ENCODE results near the gene MBD6.
"Not testable (repeated sequence)": the region's sequence is repeated elsewhere in the genome, so short reads cannot be mapped to it uniquely, and the experiment has no call there.

The MBD6 gene

DNA sequence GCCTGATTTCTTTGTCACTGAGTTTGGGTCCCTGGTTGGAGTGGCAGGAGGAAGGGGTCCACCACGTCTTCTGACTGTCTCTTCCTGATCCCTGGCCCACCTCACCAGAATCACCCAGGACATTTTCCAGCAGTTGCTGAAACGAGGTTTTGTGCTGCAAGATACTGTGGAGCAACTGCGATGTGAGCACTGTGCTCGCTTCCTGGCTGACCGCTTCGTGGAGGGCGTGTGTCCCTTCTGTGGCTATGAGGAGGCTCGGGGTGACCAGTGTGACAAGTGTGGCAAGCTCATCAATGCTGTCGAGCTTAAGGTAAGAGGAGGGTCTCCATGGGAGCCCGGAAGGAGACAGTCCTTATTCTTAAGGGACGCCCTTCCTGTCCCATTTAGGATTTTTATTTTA, 22.4 kb upstream of the MBD6 start:
- Histone ChIP-seq H3K9ac (ENCODE audit: low read depth in 1 of 2, low read length in 2 of 2) (no peak overlapping the region), H3K4me1 (ENCODE audit: control insufficient read depth in 2 of 2, insufficient read depth in 2 of 2, low read length in 2 of 2) (no peaks in the 10 kb centered on the region), H3K27ac (ENCODE audit: low read depth in 2 of 2, low read length in 2 of 2) (no peak overlapping the region), H3K27me3 (ENCODE audit: control insufficient read depth in 2 of 2, insufficient read depth in 2 of 2, low read length in 2 of 2) (no peaks in the 10 kb centered on the region), H3K9me3 (ENCODE audit: control insufficient read depth in 2 of 2, low read length in 2 of 2) (no peaks in the 10 kb centered on the region), H3K4me3 (ENCODE audit: low read length in 2 of 2) (no peak overlapping the region), H3K36me3 (ENCODE audit: control insufficient read depth in 2 of 2, insufficient read depth in 2 of 2, low read length in 2 of 2) (peaks cover 45 to 51% of the 10 kb centered on the region in 2 donors)

GRCh38 chr12:57502311-57502969, 20.2 kb upstream of the MBD6 start:
- H3K27me3 ChIP-seq (ENCODE audit: control insufficient read depth in 2 of 2, insufficient read depth in 2 of 2, low read length in 2 of 2); H3K4me3 ChIP-seq (ENCODE audit: low read length in 2 of 2); H3K9me3 ChIP-seq (ENCODE audit: control insufficient read depth in 2 of 2, low read length in 2 of 2); H3K4me1 ChIP-seq (ENCODE audit: control insufficient read depth in 2 of 2, insufficient read depth in 2 of 2, low read length in 2 of 2); H3K9ac ChIP-seq (ENCODE audit: low read depth in 1 of 2, low read length in 2 of 2); H3K27ac ChIP-seq (ENCODE audit: low read depth in 2 of 2, low read length in 2 of 2): not testable (repeated sequence)
- peaks cover 41 to 61% of the 10 kb centered on the region in 2 donors for H3K36me3 ChIP-seq (ENCODE audit: control insufficient read depth in 2 of 2, insufficient read depth in 2 of 2, low read length in 2 of 2)

- peaks cover 20 to 43% of the 10 kb centered on the region in 2 donors for H3K36me3 ChIP-seq (ENCODE audit: control insufficient read depth in 2 of 2, insufficient read depth in 2 of 2, low read length in 2 of 2)
These were observed 16.1 kb upstream of the MBD6 start for GRCh38 chr12:57506541-57506940.

DNA sequence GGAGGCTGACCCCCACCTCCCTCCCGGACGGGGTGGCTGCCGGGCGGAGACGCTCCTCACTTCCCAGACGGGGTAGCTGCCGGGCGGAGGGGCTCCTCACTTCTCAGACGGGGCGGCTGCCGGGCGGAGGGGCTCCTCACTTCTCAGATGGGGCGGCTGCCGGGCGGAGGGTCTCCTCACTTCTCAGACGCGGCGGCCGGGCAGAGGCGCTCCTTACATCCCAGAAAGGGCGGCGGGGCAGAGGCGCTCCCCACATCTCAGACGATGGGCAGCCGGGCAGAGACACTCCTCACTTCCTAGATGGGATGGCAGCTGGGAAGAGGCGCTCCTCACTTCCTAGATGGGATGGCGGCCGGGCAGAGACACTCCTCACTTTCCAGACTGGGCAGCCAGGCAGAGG, 14.8 kb upstream of the MBD6 start:
- H3K36me3 ChIP-seq (ENCODE audit: control insufficient read depth in 2 of 2, insufficient read depth in 2 of 2, low read length in 2 of 2), result peaks cover 27 to 49% of the 10 kb centered on the region in 2 donors
- not testable (repeated sequence) for H3K4me1 ChIP-seq (ENCODE audit: control insufficient read depth in 2 of 2, insufficient read depth in 2 of 2, low read length in 2 of 2)

More at GRCh38 chr12:57506541-57506940, 16.1 kb upstream of the MBD6 start:
- H3K4me1 ChIP-seq (ENCODE audit: control insufficient read depth in 2 of 2, insufficient read depth in 2 of 2, low read length in 2 of 2); H3K9ac ChIP-seq (ENCODE audit: low read depth in 1 of 2, low read length in 2 of 2); H3K4me3 ChIP-seq (ENCODE audit: low read length in 2 of 2); H3K27me3 ChIP-seq (ENCODE audit: control insufficient read depth in 2 of 2, insufficient read depth in 2 of 2, low read length in 2 of 2); H3K27ac ChIP-seq (ENCODE audit: low read depth in 2 of 2, low read length in 2 of 2); H3K9me3 ChIP-seq (ENCODE audit: control insufficient read depth in 2 of 2, low read length in 2 of 2): not testable (repeated sequence)

GRCh38 chr12:57511161-57511560, 11.5 kb upstream of the MBD6 start:
- no peak overlapping the region for H3K4me3 ChIP-seq (ENCODE audit: low read length in 2 of 2)
- H3K9ac ChIP-seq (ENCODE audit: low read depth in 1 of 2, low read length in 2 of 2), result no peak overlapping the region
- H3K27ac ChIP-seq (ENCODE audit: low read depth in 2 of 2, low read length in 2 of 2), result no peak overlapping the region
- no peaks in the 10 kb centered on the region for H3K9me3 ChIP-seq (ENCODE audit: control insufficient read depth in 2 of 2, low read length in 2 of 2)
- no peaks in the 10 kb centered on the region for H3K27me3 ChIP-seq (ENCODE audit: control insufficient read depth in 2 of 2, insufficient read depth in 2 of 2, low read length in 2 of 2)
- peaks cover 40 to 55% of the 10 kb centered on the region in 2 donors for H3K36me3 ChIP-seq (ENCODE audit: control insufficient read depth in 2 of 2, insufficient read depth in 2 of 2, low read length in 2 of 2)
- H3K4me1 ChIP-seq (ENCODE audit: control insufficient read depth in 2 of 2, insufficient read depth in 2 of 2, low read length in 2 of 2), result no peaks in the 10 kb centered on the region

More for the DNA sequence above, 14.8 kb upstream of the MBD6 start:
- not testable (repeated sequence) for H3K27me3 ChIP-seq (ENCODE audit: control insufficient read depth in 2 of 2, insufficient read depth in 2 of 2, low read length in 2 of 2); H3K27ac ChIP-seq (ENCODE audit: low read depth in 2 of 2, low read length in 2 of 2); H3K4me3 ChIP-seq (ENCODE audit: low read length in 2 of 2); H3K9ac ChIP-seq (ENCODE audit: low read depth in 1 of 2, low read length in 2 of 2); H3K9me3 ChIP-seq (ENCODE audit: control insufficient read depth in 2 of 2, low read length in 2 of 2)

DNA sequence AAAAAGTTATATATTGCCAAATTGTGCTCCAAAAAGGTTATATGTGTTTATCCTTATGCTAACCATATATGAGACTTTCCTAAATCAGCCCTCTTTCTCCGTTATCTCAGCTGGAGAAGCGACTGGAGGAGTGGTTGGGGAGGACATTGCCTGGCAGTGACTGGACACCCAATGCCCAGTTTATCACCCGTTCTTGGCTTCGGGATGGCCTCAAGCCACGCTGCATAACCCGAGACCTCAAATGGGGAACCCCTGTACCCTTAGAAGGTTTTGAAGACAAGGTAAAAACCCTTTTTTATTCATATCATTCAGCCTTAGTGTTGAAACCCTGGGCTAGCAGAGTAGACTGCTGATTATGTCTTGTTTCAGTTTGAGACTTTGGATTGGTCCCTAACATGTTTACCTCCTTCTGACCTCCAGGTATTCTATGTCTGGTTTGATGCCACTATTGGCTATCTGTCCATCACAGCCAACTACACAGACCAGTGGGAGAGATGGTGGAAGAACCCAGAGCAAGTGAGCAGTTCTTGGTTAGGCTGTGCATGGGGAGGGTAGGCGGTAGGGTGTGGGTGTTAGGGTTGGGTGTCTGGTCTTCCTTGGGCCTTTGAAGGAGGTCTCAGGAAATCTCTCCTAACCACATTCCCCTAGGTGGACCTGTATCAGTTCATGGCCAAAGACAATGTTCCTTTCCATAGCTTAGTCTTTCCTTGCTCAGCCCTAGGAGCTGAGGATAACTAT, 10.9 kb upstream of the MBD6 start:
- peaks cover 45 to 56% of the 10 kb centered on the region in 2 donors for H3K36me3 ChIP-seq (ENCODE audit: control insufficient read depth in 2 of 2, insufficient read depth in 2 of 2, low read length in 2 of 2)
- H3K4me3 ChIP-seq (ENCODE audit: low read length in 2 of 2), result no peak overlapping the region
- no peak overlapping the region for H3K9ac ChIP-seq (ENCODE audit: low read depth in 1 of 2, low read length in 2 of 2)
- no peaks in the 10 kb centered on the region for H3K27me3 ChIP-seq (ENCODE audit: control insufficient read depth in 2 of 2, insufficient read depth in 2 of 2, low read length in 2 of 2)
- no peaks in the 10 kb centered on the region for H3K4me1 ChIP-seq (ENCODE audit: control insufficient read depth in 2 of 2, insufficient read depth in 2 of 2, low read length in 2 of 2)
- no peaks in the 10 kb centered on the region for H3K9me3 ChIP-seq (ENCODE audit: control insufficient read depth in 2 of 2, low read length in 2 of 2)
- no peak overlapping the region for H3K27ac ChIP-seq (ENCODE audit: low read depth in 2 of 2, low read length in 2 of 2)

- Histone ChIP-seq H3K4me3 (ENCODE audit: low read length in 2 of 2) (no peak overlapping the region), H3K9me3 (ENCODE audit: control insufficient read depth in 2 of 2, low read length in 2 of 2) (no peaks in the 10 kb centered on the region), H3K4me1 (ENCODE audit: control insufficient read depth in 2 of 2, insufficient read depth in 2 of 2, low read length in 2 of 2) (peaks cover 0 to 2% of the 10 kb centered on the region in 2 donors), H3K36me3 (ENCODE audit: control insufficient read depth in 2 of 2, insufficient read depth in 2 of 2, low read length in 2 of 2) (peaks cover 54 to 65% of the 10 kb centered on the region in 2 donors), H3K27ac (ENCODE audit: low read depth in 2 of 2, low read length in 2 of 2) (no peak overlapping the region), H3K27me3 (ENCODE audit: control insufficient read depth in 2 of 2, insufficient read depth in 2 of 2, low read length in 2 of 2) (no peaks in the 10 kb centered on the region), H3K9ac (ENCODE audit: low read depth in 1 of 2, low read length in 2 of 2) (no peak overlapping the region)
These were observed 10.0 kb upstream of the MBD6 start for GRCh38 chr12:57512665-57513064.

DNA sequence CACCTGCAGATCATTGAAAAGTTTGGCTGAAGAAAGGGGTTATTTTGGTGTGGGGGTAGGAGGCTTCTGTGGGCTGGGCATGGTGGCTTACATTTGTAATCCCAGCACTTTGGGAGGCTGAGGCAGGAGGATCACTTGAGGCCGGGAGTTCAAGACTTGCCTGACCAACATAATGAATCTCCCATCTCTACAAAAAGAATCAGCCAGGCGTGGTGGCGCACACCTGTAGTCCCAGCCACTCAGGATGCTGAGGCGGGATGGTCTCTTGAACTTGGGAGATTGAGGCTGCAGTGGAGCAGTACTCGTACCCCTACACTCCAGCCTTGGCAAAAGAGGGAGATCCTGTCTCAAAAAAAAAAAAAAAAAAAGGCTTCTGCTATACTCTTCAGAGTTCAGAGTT, 9.4 kb upstream of the MBD6 start:
- Histone ChIP-seq H3K36me3 (ENCODE audit: control insufficient read depth in 2 of 2, insufficient read depth in 2 of 2, low read length in 2 of 2) (peaks cover 54 to 70% of the 10 kb centered on the region in 2 donors), H3K9ac (ENCODE audit: low read depth in 1 of 2, low read length in 2 of 2) (no peak overlapping the region)

GRCh38 chr12:57513677-57514076, 8.9 kb upstream of the MBD6 start:
- H3K27me3 ChIP-seq (ENCODE audit: control insufficient read depth in 2 of 2, insufficient read depth in 2 of 2, low read length in 2 of 2); H3K27ac ChIP-seq (ENCODE audit: low read depth in 2 of 2, low read length in 2 of 2); H3K9ac ChIP-seq (ENCODE audit: low read depth in 1 of 2, low read length in 2 of 2); H3K9me3 ChIP-seq (ENCODE audit: control insufficient read depth in 2 of 2, low read length in 2 of 2); H3K4me3 ChIP-seq (ENCODE audit: low read length in 2 of 2); H3K4me1 ChIP-seq (ENCODE audit: control insufficient read depth in 2 of 2, insufficient read depth in 2 of 2, low read length in 2 of 2): not testable (repeated sequence)
- peaks cover 54 to 70% of the 10 kb centered on the region in 2 donors for H3K36me3 ChIP-seq (ENCODE audit: control insufficient read depth in 2 of 2, insufficient read depth in 2 of 2, low read length in 2 of 2)

More for the DNA sequence above, 9.4 kb upstream of the MBD6 start:
- Histone ChIP-seq H3K27ac (ENCODE audit: low read depth in 2 of 2, low read length in 2 of 2) (no peak overlapping the region), H3K27me3 (ENCODE audit: control insufficient read depth in 2 of 2, insufficient read depth in 2 of 2, low read length in 2 of 2) (no peaks in the 10 kb centered on the region), H3K4me1 (ENCODE audit: control insufficient read depth in 2 of 2, insufficient read depth in 2 of 2, low read length in 2 of 2) (peaks cover 3 to 6% of the 10 kb centered on the region in 2 donors), H3K9me3 (ENCODE audit: control insufficient read depth in 2 of 2, low read length in 2 of 2) (no peaks in the 10 kb centered on the region), H3K4me3 (ENCODE audit: low read length in 2 of 2) (no peak overlapping the region)

DNA sequence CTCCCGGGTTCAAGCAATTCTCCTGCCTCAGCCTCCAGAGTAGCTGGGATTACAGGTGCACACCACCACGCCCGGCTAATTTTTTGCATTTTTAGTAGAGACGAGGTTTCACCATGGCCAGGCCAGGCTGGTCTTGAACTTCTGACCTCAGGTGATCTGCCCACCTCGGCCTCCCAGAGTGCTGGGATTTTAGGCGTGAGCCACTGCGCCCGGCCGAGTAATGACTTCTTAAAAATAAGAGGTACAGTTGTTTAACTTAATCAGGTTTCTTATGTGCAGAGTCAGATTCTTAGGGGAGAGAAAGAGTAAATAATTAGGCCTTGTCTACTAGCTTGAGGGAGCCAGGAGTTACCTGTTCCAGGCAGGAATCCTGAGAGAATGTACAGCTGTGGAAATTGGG, 8.4 kb upstream of the MBD6 start:
- H3K27ac ChIP-seq (ENCODE audit: low read depth in 2 of 2, low read length in 2 of 2); H3K27me3 ChIP-seq (ENCODE audit: control insufficient read depth in 2 of 2, insufficient read depth in 2 of 2, low read length in 2 of 2); H3K9ac ChIP-seq (ENCODE audit: low read depth in 1 of 2, low read length in 2 of 2); H3K4me3 ChIP-seq (ENCODE audit: low read length in 2 of 2); H3K9me3 ChIP-seq (ENCODE audit: control insufficient read depth in 2 of 2, low read length in 2 of 2): not testable (repeated sequence)
- peaks cover 54 to 70% of the 10 kb centered on the region in 2 donors for H3K36me3 ChIP-seq (ENCODE audit: control insufficient read depth in 2 of 2, insufficient read depth in 2 of 2, low read length in 2 of 2)
- peaks cover 13 to 16% of the 10 kb centered on the region in 2 donors for H3K4me1 ChIP-seq (ENCODE audit: control insufficient read depth in 2 of 2, insufficient read depth in 2 of 2, low read length in 2 of 2)
